Activated CD4-positive, alpha-beta T cell treated with anti-CD3 and anti-CD28 coated beads, Interleukin-2, amount 10 ng/mL, durations not matched to agents 7 days and 5 days (primary cell): Measurements from ENCODE around the gene CADPS2. TPM values are rescaled to one million over a fixed set of nuclear protein-coding genes. Genes with fewer than 3 reads are reported as not detected.
"Not testable (repeated sequence)": the region's sequence is repeated elsewhere in the genome, so short reads cannot be mapped to it uniquely, and the experiment has no call there.

Experiments used
- CTCF ChIA-PET: fragments of 350-600 bp; sonication (Branson Sonifier 250); formaldehyde crosslinking; loops from one replicate; lab custom pipeline; 2021; ENCODE audit warnings: antibody characterized with exemption; lab: Charles Lee
- POLR2A ChIA-PET: fragments of 350-600 bp; sonication (Branson Sonifier 250); formaldehyde crosslinking; loops from one replicate; lab custom pipeline; 2021; ENCODE audit warnings: antibody characterized with exemption; lab: Charles Lee
- DNase-seq: peaks from one replicate; pipeline ENCODE4 v3.0.0-alpha.2; 2020
- H3K27ac Mint-ChIP-seq: one replicate; pipeline ENCODE4 v1.8.0; 2021; ENCODE audit warnings: mild to moderate bottlenecking, moderate library complexity, mixed read lengths
- H3K27me3 Mint-ChIP-seq: one replicate; pipeline ENCODE4 v1.8.0; 2021; ENCODE audit warnings: mixed read lengths
- H3K36me3 Mint-ChIP-seq: one replicate; pipeline ENCODE4 v1.8.0; 2021; ENCODE audit warnings: low read depth, mixed read lengths
- H3K4me1 Mint-ChIP-seq: one replicate; pipeline ENCODE4 v1.8.0; 2021; ENCODE audit warnings: mixed read lengths
- H3K4me3 Mint-ChIP-seq: one replicate; pipeline ENCODE4 v1.8.0; 2021; ENCODE audit warnings: mild to moderate bottlenecking, moderate library complexity, mixed read lengths
- H3K9me3 Mint-ChIP-seq: one replicate; pipeline ENCODE4 v1.8.0; 2021; ENCODE audit warnings: mixed read lengths
- total RNA-seq, 2 experiments: library from RNA; stranded (reverse); gene quantifications; one replicate each; pipeline ENCODE4 v1.2.3, GENCODE V29; 2021

Gene CADPS2
- total RNA-seq, 2 experiments from 2014 or later = not detected

GRCh38 chr7:122845286-122845685 is 41.0 kb downstream of the CADPS2 start:
- Mint-ChIP-seq H3K4me1 (no peaks in the 10 kb centered on the region), H3K4me3 (no peak overlapping the region), H3K9me3 (no peaks in the 10 kb centered on the region), H3K27ac (no peak overlapping the region), H3K27me3 (no peaks in the 10 kb centered on the region), H3K36me3 (no peaks in the 10 kb centered on the region)
- ChIA-PET CTCF (no interaction called here), POLR2A (no interaction called here)
- no peak for DNase-seq

- ChIA-PET POLR2A (no interaction called here), CTCF (interaction anchor here (0.5 kb wide), 1 partner anchor 35 kb away, joined by 3 read pairs; no protein-coding TSS in a partner anchor)
- H3K27me3 Mint-ChIP-seq = no peaks in the 10 kb centered on the region
- no peaks in the 10 kb centered on the region for H3K4me1 Mint-ChIP-seq
- DNase-seq = no peak
- H3K36me3 Mint-ChIP-seq = no peaks in the 10 kb centered on the region
- no peak overlapping the region for H3K4me3 Mint-ChIP-seq
- no peaks in the 10 kb centered on the region for H3K9me3 Mint-ChIP-seq
- no peak overlapping the region for H3K27ac Mint-ChIP-seq
Observed at GRCh38 chr7:122844191-122844988, 41.9 kb downstream of the CADPS2 start.

- Mint-ChIP-seq H3K36me3 (no peaks in the 10 kb centered on the region), H3K27me3 (no peaks in the 10 kb centered on the region), H3K4me3 (no peak overlapping the region), H3K9me3 (peaks cover 2% of the 10 kb centered on the region), H3K4me1 (no peaks in the 10 kb centered on the region), H3K27ac (no peak overlapping the region)
- no peak for DNase-seq
- CTCF ChIA-PET = interaction anchor here (0.6 kb wide), 1 partner anchor 1562 kb away, joined by 3 read pairs; no protein-coding TSS in a partner anchor
- POLR2A ChIA-PET = no interaction called here
Observed at GRCh38 chr7:122842971-122843370, 43.3 kb downstream of the CADPS2 start.

- H3K4me3 Mint-ChIP-seq, H3K27me3 Mint-ChIP-seq, H3K4me1 Mint-ChIP-seq, POLR2A ChIA-PET, DNase-seq, H3K36me3 Mint-ChIP-seq, H3K9me3 Mint-ChIP-seq, CTCF ChIA-PET, H3K27ac Mint-ChIP-seq: not testable (repeated sequence)
Observed at GRCh38 chr7:122836286-122836685, 50.0 kb downstream of the CADPS2 start.

GRCh38 chr7:122834571-122834942 is 51.7 kb downstream of the CADPS2 start:
- H3K9me3 Mint-ChIP-seq, POLR2A ChIA-PET, H3K27ac Mint-ChIP-seq, H3K4me1 Mint-ChIP-seq, CTCF ChIA-PET, H3K36me3 Mint-ChIP-seq, DNase-seq, H3K27me3 Mint-ChIP-seq, H3K4me3 Mint-ChIP-seq: not testable (repeated sequence)

GRCh38 chr7:122833888-122834570 is 52.2 kb downstream of the CADPS2 start:
- H3K9me3 Mint-ChIP-seq = peaks cover 2% of the 10 kb centered on the region
- no peak for DNase-seq
- H3K4me1 Mint-ChIP-seq = no peaks in the 10 kb centered on the region
- POLR2A ChIA-PET = no interaction called here
- H3K36me3 Mint-ChIP-seq = no peaks in the 10 kb centered on the region
- CTCF ChIA-PET = no interaction called here
- no peak overlapping the region for H3K4me3 Mint-ChIP-seq
- no peak overlapping the region for H3K27ac Mint-ChIP-seq
- H3K27me3 Mint-ChIP-seq = no peaks in the 10 kb centered on the region

GRCh38 chr7:122831436-122831835 is 54.8 kb downstream of the CADPS2 start:
- Mint-ChIP-seq H3K27me3 (no peaks in the 10 kb centered on the region), H3K36me3 (no peaks in the 10 kb centered on the region), H3K4me1 (no peaks in the 10 kb centered on the region), H3K9me3 (no peaks in the 10 kb centered on the region), H3K4me3 (no peak overlapping the region), H3K27ac (no peak overlapping the region)
- POLR2A ChIA-PET = no interaction called here
- no peak for DNase-seq
- CTCF ChIA-PET = no interaction called here

GRCh38 chr7:122829962-122830361 is 56.3 kb downstream of the CADPS2 start:
- Mint-ChIP-seq H3K27ac (no peak overlapping the region), H3K27me3 (no peaks in the 10 kb centered on the region), H3K4me3 (no peak overlapping the region), H3K4me1 (no peaks in the 10 kb centered on the region), H3K36me3 (no peaks in the 10 kb centered on the region), H3K9me3 (no peaks in the 10 kb centered on the region)
- no peak for DNase-seq
- POLR2A ChIA-PET = no interaction called here
- CTCF ChIA-PET = no interaction called here

GRCh38 chr7:122827763-122828162 is 58.5 kb downstream of the CADPS2 start:
- no peak for DNase-seq
- no peaks in the 10 kb centered on the region for H3K36me3 Mint-ChIP-seq
- H3K9me3 Mint-ChIP-seq = no peaks in the 10 kb centered on the region
- POLR2A ChIA-PET = no interaction called here
- CTCF ChIA-PET = no interaction called here
- H3K27me3 Mint-ChIP-seq = no peaks in the 10 kb centered on the region
- no peaks in the 10 kb centered on the region for H3K4me1 Mint-ChIP-seq
- H3K27ac Mint-ChIP-seq = no peak overlapping the region
- no peak overlapping the region for H3K4me3 Mint-ChIP-seq

- H3K27me3 Mint-ChIP-seq = no peaks in the 10 kb centered on the region
- CTCF ChIA-PET = no interaction called here
- no peaks in the 10 kb centered on the region for H3K9me3 Mint-ChIP-seq
- no peak overlapping the region for H3K4me3 Mint-ChIP-seq
- POLR2A ChIA-PET = no interaction called here
- no peaks in the 10 kb centered on the region for H3K36me3 Mint-ChIP-seq
- no peak for DNase-seq
- no peak overlapping the region for H3K27ac Mint-ChIP-seq
- H3K4me1 Mint-ChIP-seq = no peaks in the 10 kb centered on the region
Observed at GRCh38 chr7:122813845-122814244, 72.4 kb downstream of the CADPS2 start.

GRCh38 chr7:122803851-122804250 is 82.4 kb downstream of the CADPS2 start:
- Mint-ChIP-seq H3K27me3 (no peaks in the 10 kb centered on the region), H3K9me3 (no peaks in the 10 kb centered on the region), H3K36me3 (no peaks in the 10 kb centered on the region), H3K4me1 (no peaks in the 10 kb centered on the region), H3K27ac (no peak overlapping the region), H3K4me3 (no peak overlapping the region)
- DNase-seq = no peak
- ChIA-PET POLR2A (no interaction called here), CTCF (interaction anchor here (0.7 kb wide), 1 partner anchor 42 kb away, joined by 3 read pairs; no protein-coding TSS in a partner anchor)

- Mint-ChIP-seq H3K36me3 (no peaks in the 10 kb centered on the region), H3K27ac (no peak overlapping the region), H3K4me1 (no peaks in the 10 kb centered on the region), H3K27me3 (no peaks in the 10 kb centered on the region), H3K4me3 (no peak overlapping the region), H3K9me3 (no peaks in the 10 kb centered on the region)
- ChIA-PET POLR2A (no interaction called here), CTCF (interaction anchor here (0.7 kb wide), 1 partner anchor 43 kb away, joined by 3 read pairs; no protein-coding TSS in a partner anchor)
- DNase-seq = no peak
Observed at GRCh38 chr7:122803323-122803722, 82.9 kb downstream of the CADPS2 start.

GRCh38 chr7:122802301-122802751 is 83.9 kb downstream of the CADPS2 start:
- Mint-ChIP-seq H3K4me3 (no peak overlapping the region), H3K36me3 (no peaks in the 10 kb centered on the region), H3K27me3 (no peaks in the 10 kb centered on the region), H3K27ac (no peak overlapping the region), H3K4me1 (no peaks in the 10 kb centered on the region), H3K9me3 (no peaks in the 10 kb centered on the region)
- DNase-seq = no peak
- ChIA-PET POLR2A (no interaction called here), CTCF (no interaction called here)
